Endothelial cell of umbilical vein (primary cell): ENCODE data around the gene NONO.

Experiments
- MYC ChIP-seq: IDR thresholded peaks from one replicate; pipeline ENCODE4 v1.6.1; 2011; ENCODE audit warnings: mild to moderate bottlenecking, low read depth, low read length
- TF ChIP-seq, protein P1 (sequence below), 2 donors: IDR thresholded peaks; 1 replicate in 1 of 2; 2 replicates in 1 of 2; pipeline ENCODE4 v1.5.1; 2011; ENCODE audit warnings: low read length in 2 of 2, mild to moderate bottlenecking in 2 of 2, moderate library complexity in 2 of 2, control low read depth in 1 of 2, inconsistent platforms in 1 of 2, low read depth in 1 of 2; ENCODE audit not compliant: insufficient read depth in 1 of 2; ENCODE audit errors: extremely low read depth in 1 of 2

DNA sequence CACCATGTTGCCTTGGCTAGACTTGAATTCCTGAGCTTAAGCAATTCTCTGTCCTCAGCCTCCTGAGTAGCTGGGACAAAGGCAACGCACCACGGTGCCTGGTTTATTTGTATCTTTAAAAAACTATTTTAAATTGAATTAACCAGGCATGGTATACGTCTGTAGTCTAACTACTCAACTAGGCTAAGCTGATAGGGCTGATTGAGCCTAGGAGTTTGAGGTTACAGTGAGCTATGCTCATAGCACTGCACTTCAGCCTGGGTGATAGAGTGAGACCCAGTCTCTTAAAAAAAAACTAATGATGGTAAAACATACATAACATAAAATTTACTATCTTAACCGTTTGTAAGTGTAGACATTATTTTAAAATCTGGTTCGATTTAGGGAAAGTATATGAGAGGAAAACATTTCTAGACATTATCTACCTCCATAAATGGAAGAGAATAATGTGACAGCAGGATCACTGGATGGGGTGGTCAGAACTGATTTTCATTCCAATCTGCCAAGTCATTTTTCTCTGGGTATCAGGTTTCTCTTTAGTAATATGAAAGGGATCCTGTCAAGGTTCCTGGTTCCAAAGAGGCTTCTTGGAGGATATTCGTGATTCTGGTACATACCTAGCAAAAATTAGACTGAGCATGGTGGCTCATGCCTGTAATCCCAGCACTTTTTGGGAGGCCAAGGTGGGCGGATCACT is 9.4 kb downstream of the NONO start:
- TF ChIP-seq, protein P1, sequence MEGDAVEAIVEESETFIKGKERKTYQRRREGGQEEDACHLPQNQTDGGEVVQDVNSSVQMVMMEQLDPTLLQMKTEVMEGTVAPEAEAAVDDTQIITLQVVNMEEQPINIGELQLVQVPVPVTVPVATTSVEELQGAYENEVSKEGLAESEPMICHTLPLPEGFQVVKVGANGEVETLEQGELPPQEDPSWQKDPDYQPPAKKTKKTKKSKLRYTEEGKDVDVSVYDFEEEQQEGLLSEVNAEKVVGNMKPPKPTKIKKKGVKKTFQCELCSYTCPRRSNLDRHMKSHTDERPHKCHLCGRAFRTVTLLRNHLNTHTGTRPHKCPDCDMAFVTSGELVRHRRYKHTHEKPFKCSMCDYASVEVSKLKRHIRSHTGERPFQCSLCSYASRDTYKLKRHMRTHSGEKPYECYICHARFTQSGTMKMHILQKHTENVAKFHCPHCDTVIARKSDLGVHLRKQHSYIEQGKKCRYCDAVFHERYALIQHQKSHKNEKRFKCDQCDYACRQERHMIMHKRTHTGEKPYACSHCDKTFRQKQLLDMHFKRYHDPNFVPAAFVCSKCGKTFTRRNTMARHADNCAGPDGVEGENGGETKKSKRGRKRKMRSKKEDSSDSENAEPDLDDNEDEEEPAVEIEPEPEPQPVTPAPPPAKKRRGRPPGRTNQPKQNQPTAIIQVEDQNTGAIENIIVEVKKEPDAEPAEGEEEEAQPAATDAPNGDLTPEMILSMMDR (IDR thresholded peaks at IDR 0.05; ENCODE audit: extremely low read depth in 1 of 2, insufficient read depth in 1 of 2, low read depth in 1 of 2, low read length in 2 of 2), result no peak
- no peak for TF ChIP-seq MYC
